NCI-H2227 treated with DMSO at 0.1 percent for 48 hours (cell line): ENCODE data around the gene BSPRY.
"Not testable (repeated sequence)": the region's sequence is repeated elsewhere in the genome, so short reads cannot be mapped to it uniquely, and the experiment has no call there.

Source experiments
- DNase-seq: peaks from one replicate; lab custom pipeline; 2025; lab: John Stamatoyannopoulos, UW

Gene BSPRY

GRCh38 chr9:113341712-113342410 lies 7.5 kb upstream of the BSPRY start:
- DNase-seq: no peak

- peak; percentile 77 for DNase-seq
These were observed 5.6 kb upstream of the BSPRY start for GRCh38 chr9:113343732-113344231.

- no peak for DNase-seq
These were observed 4.2 kb upstream of the BSPRY start for GRCh38 chr9:113345190-113345589.

GRCh38 chr9:113345671-113346070 lies 3.7 kb upstream of the BSPRY start:
- DNase-seq: no peak

- DNase-seq: no peak
These were observed 904 bp upstream of the BSPRY start for GRCh38 chr9:113348437-113348836.

GRCh38 chr9:113349066-113349444 lies 286 bp upstream of the BSPRY start:
- DNase-seq: no peak

- DNase-seq: no peak
These were observed 843 bp downstream of the BSPRY start for GRCh38 chr9:113350107-113350661.

- DNase-seq: no peak
These were observed 1.6 kb downstream of the BSPRY start for GRCh38 chr9:113350937-113351336.

- no peak for DNase-seq
These were observed 2.7 kb downstream of the BSPRY start for GRCh38 chr9:113352006-113352405.

GRCh38 chr9:113352411-113352810 lies 3.1 kb downstream of the BSPRY start:
- DNase-seq: no peak

- DNase-seq: no peak
These were observed 5.8 kb downstream of the BSPRY start for GRCh38 chr9:113355040-113355596.

- DNase-seq: no peak
These were observed 7.4 kb downstream of the BSPRY start for GRCh38 chr9:113356686-113357292.

GRCh38 chr9:113359385-113359784 lies 10.0 kb downstream of the BSPRY start:
- no peak for DNase-seq

GRCh38 chr9:113360242-113360842 lies 11.0 kb downstream of the BSPRY start:
- DNase-seq: no peak

- no peak for DNase-seq
These were observed 12.1 kb downstream of the BSPRY start for GRCh38 chr9:113361304-113362018.

GRCh38 chr9:113363336-113363735 lies 14.0 kb downstream of the BSPRY start:
- DNase-seq: no peak

GRCh38 chr9:113364951-113365350 lies 15.6 kb downstream of the BSPRY start:
- no peak for DNase-seq

- not testable (repeated sequence) for DNase-seq
These were observed 16.3 kb downstream of the BSPRY start for GRCh38 chr9:113365652-113366051.

- no peak for DNase-seq
These were observed 19.1 kb downstream of the BSPRY start for GRCh38 chr9:113368348-113368981.

GRCh38 chr9:113368982-113369854 lies 19.9 kb downstream of the BSPRY start:
- no peak for DNase-seq

- no peak for DNase-seq
These were observed 20.5 kb downstream of the BSPRY start for GRCh38 chr9:113369855-113370140.
